Thyroid gland (tissue), 4 donors: Measurements from ENCODE around the gene PPP1R3A. TPM values are rescaled to one million over a fixed set of nuclear protein-coding genes. Genes with fewer than 3 reads are reported as not detected.

Experiments used
- DNase-seq, 2 donors: peaks; one replicate each; pipeline ENCODE4 v3.0.0-alpha.2; 2019
- H3K27ac ChIP-seq, 3 donors: fragments of 200-600 bp; sonication (generic); 1 replicate in 2 of 3; 2 replicates in 1 of 3; pipeline ENCODE4 v1.5.1; 2016 to 2019; ENCODE audit warnings: mild to moderate bottlenecking in 1 of 3, moderate library complexity in 1 of 3
- H3K27me3 ChIP-seq: fragments of 200-600 bp; sonication (generic); one replicate; pipeline ENCODE4 v1.5.1; 2019
- H3K36me3 ChIP-seq, 2 donors: fragments of 200-600 bp; sonication (generic); one replicate each; pipeline ENCODE4 v1.5.1; 2016 to 2019
- H3K4me1 ChIP-seq, 2 donors: fragments of 200-600 bp; sonication (generic); one replicate each; pipeline ENCODE4 v1.5.1; 2017 to 2019
- H3K4me3 ChIP-seq, 3 donors: fragments of 200-600 bp; sonication (generic); replicated peaks in 1 of 3; 1 replicate in 2 of 3; 2 replicates in 1 of 3; pipeline ENCODE4 v1.5.1; 2016; ENCODE audit warnings: mild to moderate bottlenecking in 1 of 3
- H3K9me3 ChIP-seq: fragments of 200-600 bp; sonication (generic); one replicate; pipeline ENCODE4 v1.5.1; 2017
- CTCF ChIP-seq, 6 experiments: fragments of 200-600 bp in 3 of 6; fragments of 450-650 bp in 3 of 6; sonication (generic) in 3 of 6; IDR thresholded peaks; one replicate each; pipeline ENCODE4 v1.5.1; 2016 to 2019; ENCODE audit warnings: antibody characterized with exemption in 6 of 6, mild to moderate bottlenecking in 2 of 6, inconsistent platforms in 1 of 6, moderate library complexity in 1 of 6
- POLR2A ChIP-seq, 2 donors: fragments of 450-650 bp; IDR thresholded peaks; one replicate each; pipeline ENCODE4 v1.6.1; 2017; ENCODE audit warnings: antibody characterized with exemption in 2 of 2, mild to moderate bottlenecking in 2 of 2, moderate library complexity in 1 of 2
- WGBS, 2 donors: methylation state at CpG; one replicate each; pipeline ENCODE4 v1.1.5; 2017; 5-methylcytosine and 5-hydroxymethylcytosine counted together
- intact Hi-C: fragments of 100-400 bp; cut with DNase I; formaldehyde crosslinking; loops from one replicate; pipeline ENCODE4 v1.15.1; 2023
- total RNA-seq, 4 donors: library from RNA; depleted of rRNA; stranded (reverse); fragments of >200 nt; gene quantifications; one replicate each; pipeline ENCODE4 v1.2.3, GENCODE V29; 2016

The PPP1R3A gene, protein sequence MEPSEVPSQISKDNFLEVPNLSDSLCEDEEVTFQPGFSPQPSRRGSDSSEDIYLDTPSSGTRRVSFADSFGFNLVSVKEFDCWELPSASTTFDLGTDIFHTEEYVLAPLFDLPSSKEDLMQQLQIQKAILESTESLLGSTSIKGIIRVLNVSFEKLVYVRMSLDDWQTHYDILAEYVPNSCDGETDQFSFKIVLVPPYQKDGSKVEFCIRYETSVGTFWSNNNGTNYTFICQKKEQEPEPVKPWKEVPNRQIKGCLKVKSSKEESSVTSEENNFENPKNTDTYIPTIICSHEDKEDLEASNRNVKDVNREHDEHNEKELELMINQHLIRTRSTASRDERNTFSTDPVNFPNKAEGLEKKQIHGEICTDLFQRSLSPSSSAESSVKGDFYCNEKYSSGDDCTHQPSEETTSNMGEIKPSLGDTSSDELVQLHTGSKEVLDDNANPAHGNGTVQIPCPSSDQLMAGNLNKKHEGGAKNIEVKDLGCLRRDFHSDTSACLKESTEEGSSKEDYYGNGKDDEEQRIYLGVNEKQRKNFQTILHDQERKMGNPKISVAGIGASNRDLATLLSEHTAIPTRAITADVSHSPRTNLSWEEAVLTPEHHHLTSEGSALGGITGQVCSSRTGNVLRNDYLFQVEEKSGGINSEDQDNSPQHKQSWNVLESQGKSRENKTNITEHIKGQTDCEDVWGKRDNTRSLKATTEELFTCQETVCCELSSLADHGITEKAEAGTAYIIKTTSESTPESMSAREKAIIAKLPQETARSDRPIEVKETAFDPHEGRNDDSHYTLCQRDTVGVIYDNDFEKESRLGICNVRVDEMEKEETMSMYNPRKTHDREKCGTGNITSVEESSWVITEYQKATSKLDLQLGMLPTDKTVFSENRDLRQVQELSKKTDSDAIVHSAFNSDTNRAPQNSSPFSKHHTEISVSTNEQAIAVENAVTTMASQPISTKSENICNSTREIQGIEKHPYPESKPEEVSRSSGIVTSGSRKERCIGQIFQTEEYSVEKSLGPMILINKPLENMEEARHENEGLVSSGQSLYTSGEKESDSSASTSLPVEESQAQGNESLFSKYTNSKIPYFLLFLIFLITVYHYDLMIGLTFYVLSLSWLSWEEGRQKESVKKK
- not detected for total RNA-seq

GRCh38 chr7:113918946-113919345 is at the start of gene PPP1R3A:
TSS of gene PPP1R3A (minus strand) at chr7:113919009. CDS start at chr7:113918996, 13 bp downstream.
- Histone ChIP-seq H3K4me1 (no peaks in the 10 kb centered on the region), H3K27ac (no peak within 1 kb of the TSS), H3K4me3 (no peak within 1 kb of the TSS), H3K9me3 (no peaks in the 10 kb centered on the region), H3K27me3 (no peaks in the 10 kb centered on the region), H3K36me3 (no peaks in the 10 kb centered on the region)
- intact Hi-C loops, result no loop called here
- TF ChIP-seq CTCF (IDR thresholded peaks at IDR 0.05) (no peak), POLR2A (IDR thresholded peaks at IDR 0.05) (no peak)
- 68% methylated on average over 2 of the region's 2 CpGs for WGBS, 2 donors
- DNase-seq, result no peak

DNA sequence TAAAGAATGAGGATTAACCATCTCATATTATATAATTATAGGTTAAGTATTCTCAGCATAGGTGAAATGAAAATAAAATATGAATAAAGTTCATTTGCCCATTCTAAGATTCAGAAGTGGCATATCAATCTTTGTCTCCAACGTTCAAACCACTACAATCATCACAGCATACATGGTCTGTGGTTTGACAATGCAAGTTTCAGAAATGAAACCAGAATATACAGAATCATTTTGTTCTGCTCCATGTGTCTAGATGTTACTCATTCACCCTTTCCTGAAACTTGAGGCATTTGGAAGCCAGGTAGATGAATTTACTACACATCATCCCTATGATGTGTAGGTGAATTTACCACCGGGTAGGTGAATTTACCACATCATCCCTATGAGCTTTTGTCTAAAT is 44.5 kb upstream of the PPP1R3A start:
- intact Hi-C loops, result no loop called here
- H3K4me3 ChIP-seq, result no peak overlapping the region
- no peak for DNase-seq

GRCh38 chr7:113959910-113960309 is 41.1 kb upstream of the PPP1R3A start:
- Histone ChIP-seq H3K4me3 (no peak overlapping the region), H3K9me3 (no peaks in the 10 kb centered on the region), H3K27ac (no peak overlapping the region), H3K4me1 (no peaks in the 10 kb centered on the region), H3K27me3 (no peaks in the 10 kb centered on the region), H3K36me3 (no peaks in the 10 kb centered on the region)
- intact Hi-C loops, result no loop called here
- TF ChIP-seq POLR2A (IDR thresholded peaks at IDR 0.05), result no peak
- no peak for TF ChIP-seq CTCF (IDR thresholded peaks at IDR 0.05)
- no peak for DNase-seq
- WGBS, 2 donors, result 89 to 92% methylated on average over 2 of the region's 2 CpGs

More for the DNA sequence above, 44.5 kb upstream of the PPP1R3A start:
- Histone ChIP-seq H3K4me1 (no peaks in the 10 kb centered on the region), H3K36me3 (no peaks in the 10 kb centered on the region), H3K27ac (no peak overlapping the region), H3K27me3 (no peaks in the 10 kb centered on the region), H3K9me3 (no peaks in the 10 kb centered on the region)
- TF ChIP-seq POLR2A (IDR thresholded peaks at IDR 0.05) (no peak), CTCF (IDR thresholded peaks at IDR 0.05) (no peak)
- 76 to 86% methylated on average over 2 of the region's 2 CpGs for WGBS, 2 donors

DNA sequence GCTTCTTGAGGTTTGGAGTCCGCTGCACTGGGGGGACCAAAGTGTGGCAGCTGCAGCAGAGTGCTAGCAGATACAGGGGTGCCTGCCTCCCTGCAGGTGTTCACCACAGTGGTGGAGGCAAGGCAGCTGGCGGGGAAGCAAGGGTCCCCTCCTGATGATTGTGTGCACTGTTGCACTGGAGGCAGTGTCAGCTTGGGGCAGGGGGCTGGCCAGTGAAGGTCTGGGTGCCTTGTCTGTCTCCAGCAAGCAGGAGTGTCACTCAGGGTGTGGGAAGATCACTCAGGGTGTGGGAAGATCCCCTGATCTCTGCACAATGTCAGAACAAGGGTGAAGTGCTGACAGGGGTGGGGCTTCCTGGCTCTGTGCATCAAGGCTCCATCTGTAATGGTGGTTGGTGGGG is 36.3 kb upstream of the PPP1R3A start:
- H3K4me1 ChIP-seq, result no peaks in the 10 kb centered on the region
- no peak for DNase-seq
- H3K4me3 ChIP-seq, result no peak overlapping the region
- H3K9me3 ChIP-seq, result no peaks in the 10 kb centered on the region
- intact Hi-C loops, result no loop called here
- TF ChIP-seq CTCF (IDR thresholded peaks at IDR 0.05), result no peak
- no peak for TF ChIP-seq POLR2A (IDR thresholded peaks at IDR 0.05)
- no peaks in the 10 kb centered on the region for H3K27me3 ChIP-seq
- no peaks in the 10 kb centered on the region for H3K36me3 ChIP-seq
- no peak overlapping the region for H3K27ac ChIP-seq
- 94 to 100% methylated on average over 2 of the region's 2 CpGs for WGBS, 2 donors
